ENCODE results near the gene ATP2B2. TPM values are rescaled to one million over a fixed set of nuclear protein-coding genes. Genes with fewer than 3 reads are reported as not detected.

ATP2B2 gene
- total RNA-seq, 4 donors from 2014 or later = 0.09 to 0.12 TPM; not detected in 2

DNA sequence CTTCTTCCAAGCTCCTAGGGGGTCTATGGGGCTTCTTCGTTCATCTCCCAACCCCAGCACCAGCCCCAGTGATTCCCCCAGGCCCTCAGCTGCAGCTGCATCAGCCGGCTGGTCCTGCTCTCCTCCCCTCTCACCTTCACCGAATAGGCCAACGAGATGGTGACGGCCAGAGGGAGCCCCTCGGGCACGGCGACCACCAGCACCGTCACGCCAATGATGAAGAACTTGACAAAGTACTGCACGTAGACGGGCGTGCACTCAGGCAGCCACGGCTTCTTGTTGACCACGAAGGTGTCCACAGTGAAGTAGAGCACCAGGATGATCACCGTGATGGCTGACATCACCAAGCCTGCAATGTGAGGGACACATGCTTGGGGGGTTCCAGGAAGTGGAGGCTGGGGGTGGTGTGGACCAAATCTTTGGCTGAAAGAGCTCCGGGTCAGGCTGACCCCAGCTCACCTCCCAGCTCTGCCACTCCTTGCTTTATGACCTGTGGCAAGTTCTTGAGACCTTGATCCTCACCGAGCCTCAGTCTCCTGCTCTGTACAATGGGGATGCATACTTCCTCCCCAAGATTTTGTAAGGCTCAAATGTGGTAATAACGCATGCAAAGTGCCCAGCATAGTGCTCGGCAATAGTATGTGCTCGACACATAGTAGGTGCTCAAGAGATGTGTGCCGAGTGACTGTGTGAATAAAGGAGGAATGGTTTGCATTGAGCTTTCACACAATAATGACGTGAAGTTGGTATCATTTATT lies 129.9 kb downstream of the ATP2B2 start:
- TF ChIP-seq, protein P1, sequence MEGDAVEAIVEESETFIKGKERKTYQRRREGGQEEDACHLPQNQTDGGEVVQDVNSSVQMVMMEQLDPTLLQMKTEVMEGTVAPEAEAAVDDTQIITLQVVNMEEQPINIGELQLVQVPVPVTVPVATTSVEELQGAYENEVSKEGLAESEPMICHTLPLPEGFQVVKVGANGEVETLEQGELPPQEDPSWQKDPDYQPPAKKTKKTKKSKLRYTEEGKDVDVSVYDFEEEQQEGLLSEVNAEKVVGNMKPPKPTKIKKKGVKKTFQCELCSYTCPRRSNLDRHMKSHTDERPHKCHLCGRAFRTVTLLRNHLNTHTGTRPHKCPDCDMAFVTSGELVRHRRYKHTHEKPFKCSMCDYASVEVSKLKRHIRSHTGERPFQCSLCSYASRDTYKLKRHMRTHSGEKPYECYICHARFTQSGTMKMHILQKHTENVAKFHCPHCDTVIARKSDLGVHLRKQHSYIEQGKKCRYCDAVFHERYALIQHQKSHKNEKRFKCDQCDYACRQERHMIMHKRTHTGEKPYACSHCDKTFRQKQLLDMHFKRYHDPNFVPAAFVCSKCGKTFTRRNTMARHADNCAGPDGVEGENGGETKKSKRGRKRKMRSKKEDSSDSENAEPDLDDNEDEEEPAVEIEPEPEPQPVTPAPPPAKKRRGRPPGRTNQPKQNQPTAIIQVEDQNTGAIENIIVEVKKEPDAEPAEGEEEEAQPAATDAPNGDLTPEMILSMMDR (IDR thresholded peaks at IDR 0.05) = no peak
- no peak for ATAC-seq (ENCODE audit: low FRiP score)
- DNase-seq (ENCODE audit: low spot score) = no peak

DNA sequence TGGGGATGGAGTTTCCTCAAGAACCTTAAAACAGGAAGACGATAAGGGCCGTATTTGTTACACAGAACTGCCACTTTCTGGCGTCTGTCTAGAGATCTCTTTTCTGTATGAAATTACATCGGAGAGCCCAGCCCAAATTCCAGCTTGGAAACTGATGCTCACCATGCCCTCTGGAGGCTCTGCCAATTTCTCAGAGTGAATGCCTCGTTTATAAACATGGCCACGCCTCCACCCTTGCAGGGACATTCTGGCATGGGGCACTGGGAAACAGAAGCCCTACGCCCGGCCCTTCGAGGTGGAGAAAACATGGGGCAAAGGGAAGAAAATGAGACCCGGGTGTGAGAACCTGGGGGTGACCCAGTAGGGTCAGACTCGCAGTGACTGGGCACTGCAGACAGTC lies 131.1 kb downstream of the ATP2B2 start:
- TF ChIP-seq, protein P1 (IDR thresholded peaks at IDR 0.05) = no peak
- DNase-seq (ENCODE audit: low spot score) (no peak), ATAC-seq (ENCODE audit: low FRiP score) (no peak)

DNA sequence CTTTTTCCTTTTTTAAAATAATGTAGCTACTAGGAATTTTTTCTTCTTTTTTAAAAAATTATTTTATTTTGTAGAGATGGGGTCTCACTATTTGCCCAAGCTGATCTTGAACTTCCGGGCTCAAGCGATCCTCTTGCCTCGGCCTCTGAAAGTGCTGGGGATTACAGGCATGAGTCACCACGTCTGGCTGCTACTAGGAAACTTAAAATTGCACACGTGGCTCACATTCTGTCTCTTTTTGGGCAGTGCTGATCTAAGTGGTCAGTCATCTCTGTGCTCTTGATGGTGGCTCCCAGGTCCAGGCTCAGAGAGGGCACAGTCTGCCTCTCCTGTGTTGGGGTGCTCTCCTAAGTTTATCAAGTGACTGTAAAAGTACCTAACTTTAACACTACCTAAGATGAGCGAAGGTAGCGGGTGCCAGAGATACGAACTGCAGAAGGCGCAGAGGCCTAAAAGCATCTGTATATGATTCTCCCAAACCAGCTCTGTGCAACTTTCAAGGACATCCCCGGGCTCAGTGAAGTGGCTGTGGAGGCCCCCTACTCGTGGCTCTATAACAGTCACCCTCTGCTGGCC lies 131.6 kb downstream of the ATP2B2 start:
- ATAC-seq (ENCODE audit: low FRiP score) = no peak
- TF ChIP-seq, protein P1 (IDR thresholded peaks at IDR 0.05) = no peak
- DNase-seq (ENCODE audit: low spot score) = no peak

DNA sequence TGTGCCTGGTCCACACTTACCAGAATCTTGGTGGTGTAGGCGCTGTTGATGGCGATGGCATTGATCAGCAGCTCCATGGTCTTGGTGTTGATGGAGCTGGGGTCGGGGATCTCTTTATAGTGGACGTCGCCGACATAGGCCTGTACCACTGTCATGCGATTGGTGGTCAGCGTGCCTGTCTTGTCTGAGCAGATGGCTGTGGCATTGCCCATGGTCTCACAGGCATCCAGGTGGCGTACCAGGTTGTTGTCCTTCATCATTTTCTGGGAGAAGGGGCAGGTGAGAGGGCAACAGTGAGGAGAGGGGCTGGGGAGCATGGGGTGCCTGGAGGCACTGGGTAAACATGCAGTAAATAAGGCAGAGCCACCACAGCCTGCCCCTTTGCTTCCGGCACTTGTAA lies 133.6 kb downstream of the ATP2B2 start:
- ATAC-seq (ENCODE audit: low FRiP score) = no peak
- DNase-seq (ENCODE audit: low spot score) = no peak
- TF ChIP-seq, protein P1 (IDR thresholded peaks at IDR 0.05) = no peak

DNA sequence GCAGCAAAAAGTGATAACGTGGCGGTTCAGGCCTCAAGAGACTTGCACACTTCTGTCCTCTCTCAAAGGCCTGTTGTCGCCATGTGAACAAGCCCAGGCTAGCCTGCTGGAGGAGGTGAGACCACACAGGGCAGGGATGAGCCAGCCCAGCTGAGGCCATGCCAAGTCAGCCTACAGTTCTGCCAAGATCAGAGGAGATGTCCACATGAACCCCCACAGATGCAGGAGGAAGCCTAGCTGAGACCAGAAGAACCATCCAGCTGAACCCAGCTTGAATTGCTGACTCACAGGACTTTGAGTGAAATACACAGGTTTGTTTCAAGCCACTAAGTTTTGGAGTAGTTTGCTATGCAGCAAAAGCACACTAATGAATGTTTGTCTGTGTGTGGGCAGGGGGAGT lies 134.2 kb downstream of the ATP2B2 start:
- DNase-seq (ENCODE audit: low spot score) (no peak), ATAC-seq (ENCODE audit: low FRiP score) (no peak)
- TF ChIP-seq, protein P1 (IDR thresholded peaks at IDR 0.05) = no peak

DNA sequence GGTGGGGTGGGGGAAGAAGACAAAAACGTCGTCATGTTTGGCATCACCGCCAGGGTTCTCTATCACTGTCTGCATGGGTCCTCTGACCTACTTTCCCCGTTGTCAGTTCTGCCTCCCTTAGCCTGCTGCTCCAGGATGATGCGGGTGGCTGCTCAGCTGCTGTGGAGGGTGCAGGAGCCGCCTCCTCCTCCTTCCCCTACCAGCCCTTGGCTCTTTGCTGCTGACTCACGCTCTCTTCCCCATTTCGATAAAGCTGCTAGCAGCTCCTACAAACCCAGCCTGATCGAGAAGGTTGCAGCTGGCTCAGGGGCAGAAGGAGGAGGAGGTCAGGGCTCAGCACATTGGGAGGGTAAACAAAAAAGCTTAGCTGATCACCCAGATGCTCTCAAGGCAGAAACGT lies 135.0 kb downstream of the ATP2B2 start:
- ATAC-seq (ENCODE audit: low FRiP score) = no peak
- no peak for DNase-seq (ENCODE audit: low spot score)
- TF ChIP-seq, protein P1 (IDR thresholded peaks at IDR 0.05) = no peak

DNA sequence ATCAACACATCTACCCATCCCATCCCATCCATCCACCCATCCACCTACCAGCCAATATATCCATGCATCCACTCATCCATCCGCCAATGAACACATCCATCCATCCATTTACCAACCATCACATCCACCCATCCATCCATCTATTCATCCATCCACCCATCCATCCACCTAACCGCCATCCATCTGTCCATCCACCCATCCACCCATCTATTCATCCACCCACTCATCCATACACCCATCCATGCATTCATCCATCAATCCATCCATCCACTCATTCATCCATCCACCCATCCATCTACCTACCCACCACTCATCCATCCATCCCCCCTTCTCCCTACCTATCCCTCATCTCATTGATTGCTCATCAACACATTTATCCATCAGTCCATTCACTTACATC lies 136.9 kb downstream of the ATP2B2 start:
- ATAC-seq (ENCODE audit: low FRiP score) (no peak), DNase-seq (ENCODE audit: low spot score) (no peak)
- TF ChIP-seq, protein P1 (IDR thresholded peaks at IDR 0.05) = no peak
